GM21367 (cell line): ENCODE measurements around the gene TNRC18.

Source experiments
- ATAC-seq: cut with Tn5 transposase; IDR thresholded peaks from one replicate; pipeline ENCODE4 v1.9.1; 2021; ENCODE audit not compliant: unreplicated experiment

TNRC18 gene

GRCh38 chr7:5450549-5451327 lies 27.1 kb upstream of the TNRC18 start:
- ATAC-seq = no peak

- ATAC-seq = no peak
Measured at GRCh38 chr7:5448378-5449037, 24.9 kb upstream of the TNRC18 start.

DNA sequence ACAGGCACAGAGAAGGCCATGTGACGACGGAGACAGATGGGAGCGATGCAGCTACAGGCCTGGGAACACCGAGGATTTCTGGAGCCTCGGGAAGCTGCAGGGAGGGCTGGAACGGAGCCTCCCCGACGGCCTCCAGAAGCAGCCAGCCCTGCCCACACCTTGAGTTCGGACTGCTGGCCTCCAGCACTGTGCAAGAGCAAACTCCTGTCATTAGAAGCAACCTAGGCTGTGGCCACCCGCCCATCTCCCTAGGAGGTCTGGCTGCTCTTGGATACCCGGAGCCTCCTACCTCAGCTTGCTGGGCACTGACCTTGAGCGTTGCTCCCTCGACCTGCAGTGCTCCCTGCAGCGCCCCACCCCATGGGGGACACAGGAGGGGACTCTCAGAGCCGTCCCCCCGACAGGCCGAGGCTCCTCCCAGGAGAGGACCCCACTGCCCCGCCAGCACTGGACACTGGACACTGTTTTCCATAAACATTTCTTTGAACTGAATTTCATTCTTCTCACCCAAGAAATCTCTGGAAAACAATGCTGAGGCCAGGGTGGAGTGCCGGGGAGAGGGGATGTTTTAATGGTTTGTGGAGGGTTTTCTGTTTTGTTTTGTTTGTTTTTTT lies 22.5 kb upstream of the TNRC18 start:
- no peak for ATAC-seq

- no peak for ATAC-seq
Measured at GRCh38 chr7:5443678-5444077, 20.0 kb upstream of the TNRC18 start.

DNA sequence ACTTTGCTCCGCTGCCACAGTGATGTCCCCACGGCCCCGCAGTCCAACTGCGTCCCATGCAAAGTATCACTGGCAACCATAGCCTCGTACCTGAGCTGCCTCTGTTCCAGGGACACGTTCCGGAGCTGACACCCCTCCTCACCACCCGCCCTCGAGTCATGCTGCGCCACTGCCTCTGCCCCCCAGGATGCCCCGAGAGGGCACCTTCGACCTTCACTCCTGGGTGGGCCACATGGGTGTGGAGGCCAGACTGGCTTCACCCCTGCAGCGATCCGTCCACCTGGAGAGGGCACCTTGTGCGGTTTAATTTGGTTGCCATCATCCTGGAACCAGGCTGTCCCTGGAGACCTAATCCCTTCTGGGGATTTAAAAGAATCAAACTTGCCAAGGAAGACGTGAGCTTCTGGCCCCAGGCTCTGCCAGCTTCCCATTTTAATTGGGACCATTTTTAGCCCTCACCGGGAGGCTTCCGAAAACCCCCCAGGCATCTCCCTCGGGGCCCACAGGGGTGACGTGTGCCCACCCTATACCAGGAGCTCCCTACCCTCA lies 19.2 kb upstream of the TNRC18 start:
- no peak for ATAC-seq

DNA sequence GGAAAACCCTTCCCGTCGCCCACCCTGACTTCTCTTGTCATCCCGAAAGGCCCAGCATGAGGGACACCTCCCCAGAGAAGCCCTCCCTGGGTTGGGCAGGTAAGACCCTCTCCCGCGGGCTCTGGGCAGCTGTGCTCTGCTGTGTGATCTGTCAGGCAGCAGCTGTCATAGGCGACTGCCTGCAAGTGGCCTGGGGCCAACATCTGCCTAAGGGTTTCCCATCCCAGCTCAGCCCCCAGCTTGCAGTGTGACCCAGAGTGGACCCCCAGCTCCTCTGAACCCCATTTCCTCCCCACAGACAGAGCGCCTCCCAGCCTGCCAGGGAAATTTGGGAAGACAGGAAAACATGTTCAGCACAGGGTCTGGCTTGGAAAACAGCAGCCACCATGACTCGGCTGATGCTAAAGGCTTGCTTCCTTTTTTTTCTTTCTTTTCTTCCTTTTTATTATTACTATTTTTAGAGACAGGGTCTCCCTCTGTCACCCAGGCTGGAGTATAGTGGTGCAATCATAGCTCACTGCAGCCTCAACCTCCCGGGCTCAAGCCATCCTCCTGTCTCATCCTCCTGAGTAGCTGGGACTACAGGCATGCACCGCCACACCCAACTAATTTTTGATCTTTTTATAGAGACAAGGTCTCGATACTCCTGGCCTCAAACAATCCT lies 18.3 kb upstream of the TNRC18 start:
- ATAC-seq = no peak

DNA sequence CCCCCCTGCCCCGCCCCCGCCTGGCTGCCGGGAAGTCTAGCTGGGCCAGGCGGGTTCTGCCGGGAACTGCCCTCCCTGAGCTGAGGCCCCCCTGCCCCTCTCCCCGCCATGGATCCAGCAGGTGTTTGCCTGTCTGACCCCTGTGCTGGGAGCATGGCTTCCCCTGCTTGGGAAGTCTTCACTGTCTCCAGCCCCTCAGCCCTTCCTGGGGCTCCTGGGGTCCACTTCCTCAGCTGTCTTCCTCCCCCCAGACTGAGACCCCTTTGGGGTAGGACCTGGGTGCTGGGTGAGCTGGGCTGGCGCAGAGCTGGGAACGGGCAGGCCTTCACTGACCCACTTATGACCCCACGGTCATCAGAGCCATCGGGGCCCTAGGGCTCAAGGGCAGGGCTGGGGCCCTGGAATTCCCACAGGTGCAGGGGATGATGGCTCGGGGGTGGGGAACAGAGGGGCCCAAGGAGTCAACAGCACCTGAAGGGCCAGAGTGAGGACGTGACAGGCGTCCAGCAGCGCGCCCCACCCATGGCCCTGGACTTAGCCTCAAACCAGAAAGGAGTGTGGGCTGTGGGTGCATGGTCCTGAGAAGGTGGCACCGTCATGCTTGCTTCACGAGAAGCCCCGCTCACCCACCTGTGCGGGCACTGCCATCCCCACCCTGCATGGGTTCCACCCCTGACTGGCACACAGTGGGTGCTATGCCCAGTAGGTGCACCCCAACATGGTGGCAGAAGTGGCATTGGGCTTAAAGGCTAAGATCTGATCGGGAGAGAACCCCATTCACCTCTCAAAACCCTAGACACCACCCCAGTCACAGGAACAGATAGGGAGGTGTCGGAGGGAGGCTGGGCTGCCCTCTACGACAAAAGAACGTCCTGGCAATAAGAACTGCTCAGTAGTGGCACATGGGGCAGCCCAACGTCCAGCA lies 16.2 kb upstream of the TNRC18 start:
- no peak for ATAC-seq

DNA sequence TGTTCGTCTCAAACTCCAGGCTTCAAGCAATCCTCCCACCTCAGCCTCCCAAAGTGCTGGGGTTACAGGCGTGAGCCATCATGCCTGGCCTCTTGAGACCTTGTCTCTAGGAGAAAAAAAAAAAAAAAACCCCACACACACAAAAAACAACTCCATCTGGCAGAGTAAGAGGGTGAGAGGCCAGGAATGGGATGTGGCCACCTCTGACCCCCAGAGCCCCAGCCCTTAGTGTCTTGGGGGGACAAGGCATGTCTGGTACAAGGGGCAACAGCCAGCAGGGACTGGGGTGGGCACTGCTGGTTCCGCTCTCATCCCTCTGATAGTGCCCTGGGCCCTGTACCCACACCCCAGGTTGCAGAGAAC lies 15.6 kb upstream of the TNRC18 start:
- no peak for ATAC-seq

GRCh38 chr7:5437987-5438386 lies 14.4 kb upstream of the TNRC18 start:
- ATAC-seq = no peak

DNA sequence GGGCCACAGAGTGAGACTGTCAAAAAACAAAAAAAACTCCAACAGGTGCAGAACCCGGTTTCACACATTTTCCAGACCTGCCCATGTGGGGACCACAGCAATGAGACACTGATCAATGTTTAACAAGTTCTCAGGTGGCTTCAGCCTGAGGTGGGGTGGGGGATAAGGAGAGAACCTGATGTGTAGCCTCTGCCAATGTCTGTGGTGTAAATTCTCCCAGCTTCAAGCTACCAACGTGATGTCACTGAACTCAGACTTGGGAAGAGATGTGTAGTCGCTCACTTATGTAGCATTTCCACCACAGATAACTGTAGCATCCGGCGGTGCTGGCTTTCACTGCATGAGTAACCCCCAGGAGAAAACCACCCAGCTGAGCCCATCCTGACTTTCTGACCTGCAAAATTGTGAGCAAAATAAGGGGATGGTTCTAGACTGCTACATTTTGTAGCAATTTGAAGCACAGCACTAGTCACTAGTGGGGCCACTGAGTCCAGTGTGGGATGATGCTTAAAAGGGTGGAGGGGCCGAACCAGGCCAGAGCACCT lies 13.8 kb upstream of the TNRC18 start:
- no peak for ATAC-seq

DNA sequence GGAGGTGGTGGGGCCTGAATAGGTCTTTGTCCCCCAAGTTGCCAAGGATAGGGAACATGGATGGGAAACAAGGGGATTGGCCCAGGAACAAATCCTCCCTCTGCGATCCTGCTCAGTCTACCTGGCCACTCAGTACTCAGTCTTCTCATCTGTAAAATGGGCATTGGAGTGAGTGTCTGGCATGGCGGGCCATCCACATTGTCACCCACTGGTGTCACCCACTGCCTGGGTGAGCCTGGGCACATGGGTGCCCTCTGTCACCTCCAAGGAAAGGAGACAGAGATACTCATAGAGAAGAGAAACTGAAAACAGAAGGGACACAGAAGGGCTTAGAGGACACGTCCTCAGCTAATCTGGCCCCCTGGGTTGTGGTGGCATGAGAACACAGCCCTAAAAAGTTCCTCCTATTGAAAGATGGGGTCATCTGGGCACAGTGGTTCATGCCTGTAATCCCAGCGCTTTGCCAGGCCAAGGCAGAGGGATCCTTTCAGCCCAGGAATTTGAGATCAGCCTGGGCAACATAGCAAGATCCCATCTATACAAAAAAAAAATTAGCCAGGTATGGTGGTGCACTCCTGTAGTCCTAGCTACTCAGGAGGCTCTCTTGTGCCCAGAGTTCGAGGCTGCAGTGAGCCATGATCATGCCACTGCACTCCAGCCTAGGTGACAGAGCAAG lies 12.5 kb upstream of the TNRC18 start:
- no peak for ATAC-seq

DNA sequence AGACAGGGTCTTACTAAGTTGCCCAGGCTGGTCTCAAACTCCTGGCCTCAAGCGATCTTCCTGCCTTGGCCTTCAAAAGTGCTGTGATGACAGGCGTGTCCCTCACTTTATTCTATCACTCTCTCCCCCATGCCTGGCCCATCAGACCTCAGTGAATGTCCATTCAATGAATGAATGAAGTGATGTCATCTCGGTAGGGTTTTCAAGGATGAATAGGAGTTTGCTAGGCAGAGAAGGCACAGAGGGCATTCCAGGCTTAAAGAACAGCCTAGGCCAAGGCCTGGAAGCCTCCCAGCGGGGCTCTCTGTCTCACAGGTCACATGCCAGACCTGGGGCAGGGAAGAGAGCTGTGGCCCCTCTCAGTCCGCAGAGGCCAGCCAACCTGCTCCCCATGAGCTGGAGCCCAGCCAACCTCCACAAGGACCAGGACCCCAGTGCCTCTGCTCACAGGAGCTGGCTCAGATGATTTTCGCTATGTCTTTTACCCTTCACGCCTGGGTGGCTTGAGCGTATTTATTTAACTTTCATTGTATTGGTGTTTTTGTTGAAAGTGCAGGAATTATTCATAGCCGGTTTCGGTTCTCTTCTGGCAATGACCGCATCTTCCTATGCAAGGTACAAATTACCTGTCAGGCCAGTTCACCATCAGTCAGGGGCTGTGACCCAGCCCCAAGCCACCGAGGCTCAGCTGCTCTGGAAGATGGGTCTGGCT lies 11.8 kb upstream of the TNRC18 start:
- no peak for ATAC-seq

DNA sequence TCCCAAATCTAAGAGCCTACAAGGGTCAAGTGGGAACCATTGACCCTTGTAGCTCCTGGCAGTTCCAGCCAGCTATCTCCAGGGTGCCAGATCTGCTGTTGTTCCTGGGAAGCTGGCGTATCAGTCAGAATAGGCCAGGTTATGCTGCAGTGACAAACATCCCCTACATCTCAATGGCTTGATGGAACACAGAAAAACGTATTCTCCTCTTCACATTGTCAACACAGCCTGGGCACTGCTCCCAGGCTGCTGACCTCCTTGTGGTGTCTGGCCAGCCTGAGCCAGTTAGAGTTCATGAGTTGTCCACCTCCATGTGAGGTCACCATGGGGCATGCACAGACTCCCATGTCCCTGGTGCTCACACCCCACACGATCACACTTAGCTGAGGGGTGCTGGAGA lies 9.5 kb upstream of the TNRC18 start:
- ATAC-seq = no peak

DNA sequence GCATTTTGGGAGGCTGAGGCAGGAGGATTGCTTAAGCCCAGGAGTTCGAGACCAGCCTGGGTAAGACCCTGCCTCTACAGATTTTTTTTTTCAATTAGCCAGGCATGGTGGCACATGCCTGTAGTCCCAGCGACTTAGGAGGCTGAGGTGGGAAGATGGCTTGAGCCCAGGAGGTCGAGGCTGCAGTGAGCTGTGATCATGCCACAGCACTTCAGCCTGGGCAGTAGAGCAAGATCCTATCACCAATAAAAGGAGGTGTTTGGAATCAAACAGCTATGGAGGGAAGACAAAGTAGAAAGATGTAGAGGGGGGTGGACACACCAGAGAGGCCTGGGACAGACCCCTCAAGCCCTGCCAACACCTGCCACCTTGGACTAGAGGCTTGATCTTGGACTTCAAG lies 9.1 kb upstream of the TNRC18 start:
- no peak for ATAC-seq

DNA sequence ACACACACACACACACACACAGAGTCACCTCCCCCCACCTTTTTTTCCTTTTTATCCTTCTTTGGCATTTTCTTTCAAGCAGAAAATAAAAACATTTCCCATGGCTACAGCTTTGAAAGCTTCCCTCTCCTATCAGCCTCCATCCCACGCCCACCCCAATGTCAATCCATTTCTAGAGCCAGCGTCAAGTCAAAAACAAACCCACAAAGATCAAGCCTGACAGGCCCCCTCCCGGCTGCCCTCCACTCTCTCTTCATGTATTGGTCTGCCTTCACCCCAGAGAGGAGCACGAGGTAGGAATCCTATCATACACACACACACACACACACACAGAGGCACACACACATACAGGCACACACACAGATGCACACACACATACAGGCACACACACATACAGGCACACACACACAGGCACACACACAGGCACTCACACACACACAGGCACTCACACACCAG lies 8.0 kb upstream of the TNRC18 start:
- ATAC-seq = no peak

GRCh38 chr7:5430612-5430947 lies 6.9 kb upstream of the TNRC18 start:
- ATAC-seq = no peak

DNA sequence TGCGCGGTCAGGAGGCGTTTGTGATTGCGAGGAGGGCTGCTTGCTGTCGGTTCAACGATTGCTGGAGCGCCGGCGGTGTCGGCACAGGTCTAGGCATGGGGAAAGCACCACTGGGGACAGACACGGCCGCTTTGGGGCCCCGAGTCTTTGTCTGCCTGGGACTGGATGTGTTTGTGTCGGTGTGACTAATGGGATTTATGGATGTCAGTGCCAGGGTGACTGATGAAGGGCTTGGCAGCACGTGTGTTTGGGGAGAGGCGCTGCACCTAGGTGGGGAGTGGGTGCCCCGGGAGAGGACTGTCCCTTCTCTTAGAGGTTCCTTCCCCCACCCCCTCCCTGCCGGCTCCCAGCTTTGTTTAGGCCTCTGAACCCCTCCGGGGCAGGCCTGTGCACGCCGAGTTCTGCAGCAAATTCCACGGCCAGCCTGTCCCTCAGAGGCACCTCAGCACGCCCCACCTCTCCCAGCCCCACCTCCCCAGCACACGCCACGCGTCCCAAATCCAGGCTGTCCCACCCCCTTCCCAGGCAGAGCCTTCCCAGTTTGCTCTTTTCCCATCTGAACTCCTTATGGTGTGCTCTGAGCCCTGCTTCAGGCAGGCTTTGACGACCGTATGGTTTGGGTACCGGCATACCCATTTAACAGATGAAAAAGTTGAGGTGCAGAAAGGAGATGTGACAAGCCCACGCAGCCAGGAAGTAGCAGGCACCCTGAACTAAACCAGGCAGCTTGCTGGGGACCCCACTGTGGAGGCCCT lies 6.4 kb upstream of the TNRC18 start:
- ATAC-seq = no peak

- no peak for ATAC-seq
Measured at GRCh38 chr7:5429253-5429856, 5.7 kb upstream of the TNRC18 start.
